Adipocyte (in vitro differentiated cells): ENCODE results near the gene MYO1C.

ENCODE experiments used
- DNase-seq: peaks from one replicate; pipeline ENCODE4 v3.0.0-alpha.2; 2015; ENCODE audit warnings: low read depth
- H3K27me3 ChIP-seq: replicated peaks from 2 replicates; pipeline ENCODE4 v1.7.0; 2013; ENCODE audit warnings: mild to moderate bottlenecking, low read length, moderate library complexity; ENCODE audit not compliant: control insufficient read depth, insufficient read depth
- H3K36me3 ChIP-seq: 2 replicates; pipeline ENCODE4 v1.7.0; 2013; ENCODE audit warnings: low read length, mild to moderate bottlenecking, moderate library complexity; ENCODE audit not compliant: control insufficient read depth, insufficient read depth, severe bottlenecking
- H3K4me1 ChIP-seq: 2 replicates; pipeline ENCODE4 v1.7.0; 2013; ENCODE audit warnings: mild to moderate bottlenecking, low read length, moderate library complexity; ENCODE audit not compliant: control insufficient read depth, insufficient read depth
- H3K4me3 ChIP-seq: 2 replicates; pipeline ENCODE4 v1.7.0; 2013; ENCODE audit warnings: mild to moderate bottlenecking, low read length, moderate library complexity
- H3K9ac ChIP-seq: 2 replicates; pipeline ENCODE4 v1.7.0; 2013; ENCODE audit warnings: mild to moderate bottlenecking, low read length, moderate library complexity
- H3K9me3 ChIP-seq: 2 replicates; pipeline ENCODE4 v1.7.0; 2013; ENCODE audit warnings: mild to moderate bottlenecking, low read length, moderate library complexity; ENCODE audit not compliant: control insufficient read depth

The MYO1C gene

GRCh38 chr17:1442187-1442586, 50.3 kb downstream of the MYO1C start:
- Histone ChIP-seq H3K4me3 (no peak overlapping the region), H3K9ac (no peak overlapping the region), H3K36me3 (peaks cover 6% of the 10 kb centered on the region), H3K27me3 (no peaks in the 10 kb centered on the region), H3K4me1 (peaks cover 14% of the 10 kb centered on the region), H3K9me3 (no peaks in the 10 kb centered on the region)
- no peak for DNase-seq

- H3K9me3 ChIP-seq, result no peaks in the 10 kb centered on the region
- no peak overlapping the region for H3K9ac ChIP-seq
- DNase-seq, result no peak
- H3K36me3 ChIP-seq, result peaks cover 18% of the 10 kb centered on the region
- no peak overlapping the region for H3K4me3 ChIP-seq
- peaks cover 14% of the 10 kb centered on the region for H3K4me1 ChIP-seq
- no peaks in the 10 kb centered on the region for H3K27me3 ChIP-seq
These were observed 51.6 kb downstream of the MYO1C start for GRCh38 chr17:1440921-1441320.

GRCh38 chr17:1438593-1439083, 53.8 kb downstream of the MYO1C start:
- H3K4me1 ChIP-seq, result peaks cover 14% of the 10 kb centered on the region
- peak; percentile 68 for DNase-seq
- H3K36me3 ChIP-seq, result peaks cover 39% of the 10 kb centered on the region

GRCh38 chr17:1435326-1435725, 57.2 kb downstream of the MYO1C start:
- Histone ChIP-seq H3K4me1 (peaks cover 26% of the 10 kb centered on the region), H3K9ac (no peak overlapping the region), H3K4me3 (no peak overlapping the region), H3K9me3 (no peaks in the 10 kb centered on the region), H3K27me3 (no peaks in the 10 kb centered on the region), H3K36me3 (peaks cover 44% of the 10 kb centered on the region)
- DNase-seq, result no peak

More at GRCh38 chr17:1438593-1439083, 53.8 kb downstream of the MYO1C start:
- H3K27me3 ChIP-seq, result no peaks in the 10 kb centered on the region
- H3K4me3 ChIP-seq, result peak overlapping the region; percentile 28
- H3K9me3 ChIP-seq, result no peaks in the 10 kb centered on the region
- H3K9ac ChIP-seq, result peak overlapping the region; percentile 56

GRCh38 chr17:1434150-1434549, 58.3 kb downstream of the MYO1C start:
- Histone ChIP-seq H3K27me3 (no peaks in the 10 kb centered on the region), H3K4me3 (no peak overlapping the region), H3K9ac (no peak overlapping the region), H3K4me1 (peaks cover 26% of the 10 kb centered on the region), H3K9me3 (no peaks in the 10 kb centered on the region), H3K36me3 (peaks cover 48% of the 10 kb centered on the region)
- DNase-seq, result no peak

GRCh38 chr17:1431631-1432104, 60.8 kb downstream of the MYO1C start:
- peaks cover 51% of the 10 kb centered on the region for H3K36me3 ChIP-seq

GRCh38 chr17:1423456-1424135, 68.9 kb downstream of the MYO1C start:
- Histone ChIP-seq H3K4me1 (peaks cover 25% of the 10 kb centered on the region), H3K9me3 (no peaks in the 10 kb centered on the region), H3K36me3 (peaks cover 51% of the 10 kb centered on the region), H3K27me3 (no peaks in the 10 kb centered on the region), H3K4me3 (peak overlapping the region; percentile 40), H3K9ac (no peak overlapping the region)
- DNase-seq, result no peak

More at GRCh38 chr17:1431631-1432104, 60.8 kb downstream of the MYO1C start:
- peaks cover 12% of the 10 kb centered on the region for H3K4me1 ChIP-seq
- no peak overlapping the region for H3K9ac ChIP-seq
- H3K27me3 ChIP-seq, result no peaks in the 10 kb centered on the region
- DNase-seq, result no peak
- H3K4me3 ChIP-seq, result no peak overlapping the region
- no peaks in the 10 kb centered on the region for H3K9me3 ChIP-seq

- peak overlapping the region; percentile 40 for H3K4me3 ChIP-seq
- peaks cover 51% of the 10 kb centered on the region for H3K36me3 ChIP-seq
- H3K9me3 ChIP-seq, result no peaks in the 10 kb centered on the region
- DNase-seq, result peak; percentile 95
- no peak overlapping the region for H3K9ac ChIP-seq
- no peaks in the 10 kb centered on the region for H3K27me3 ChIP-seq
- H3K4me1 ChIP-seq, result peaks cover 25% of the 10 kb centered on the region
These were observed 69.6 kb downstream of the MYO1C start for GRCh38 chr17:1422885-1423284.

GRCh38 chr17:1421470-1421869, 71.0 kb downstream of the MYO1C start:
- Histone ChIP-seq H3K4me1 (peaks cover 25% of the 10 kb centered on the region), H3K4me3 (no peak overlapping the region), H3K27me3 (no peaks in the 10 kb centered on the region), H3K9me3 (no peaks in the 10 kb centered on the region), H3K36me3 (peaks cover 49% of the 10 kb centered on the region), H3K9ac (no peak overlapping the region)
- DNase-seq, result no peak

GRCh38 chr17:1420981-1421380, 71.5 kb downstream of the MYO1C start:
- H3K4me1 ChIP-seq, result peaks cover 25% of the 10 kb centered on the region
- peaks cover 45% of the 10 kb centered on the region for H3K36me3 ChIP-seq
- no peaks in the 10 kb centered on the region for H3K9me3 ChIP-seq
- no peak overlapping the region for H3K4me3 ChIP-seq
- no peaks in the 10 kb centered on the region for H3K27me3 ChIP-seq
- DNase-seq, result no peak
- no peak overlapping the region for H3K9ac ChIP-seq

- Histone ChIP-seq H3K9ac (no peak overlapping the region), H3K9me3 (no peaks in the 10 kb centered on the region), H3K4me1 (peaks cover 25% of the 10 kb centered on the region), H3K4me3 (no peak overlapping the region), H3K36me3 (peaks cover 37% of the 10 kb centered on the region), H3K27me3 (no peaks in the 10 kb centered on the region)
- no peak for DNase-seq
These were observed 72.3 kb downstream of the MYO1C start for GRCh38 chr17:1420163-1420562.
